ENCODE data around the gene SCN10A.
A peak's percentile ranks its signal among the peaks of the same experiment; 100 is the strongest.

Gene SCN10A

GRCh38 chr3:38720465-38720864 lies 95.6 kb downstream of the SCN10A start:
- DNase-seq (ENCODE audit: low spot score), result no peak

DNA sequence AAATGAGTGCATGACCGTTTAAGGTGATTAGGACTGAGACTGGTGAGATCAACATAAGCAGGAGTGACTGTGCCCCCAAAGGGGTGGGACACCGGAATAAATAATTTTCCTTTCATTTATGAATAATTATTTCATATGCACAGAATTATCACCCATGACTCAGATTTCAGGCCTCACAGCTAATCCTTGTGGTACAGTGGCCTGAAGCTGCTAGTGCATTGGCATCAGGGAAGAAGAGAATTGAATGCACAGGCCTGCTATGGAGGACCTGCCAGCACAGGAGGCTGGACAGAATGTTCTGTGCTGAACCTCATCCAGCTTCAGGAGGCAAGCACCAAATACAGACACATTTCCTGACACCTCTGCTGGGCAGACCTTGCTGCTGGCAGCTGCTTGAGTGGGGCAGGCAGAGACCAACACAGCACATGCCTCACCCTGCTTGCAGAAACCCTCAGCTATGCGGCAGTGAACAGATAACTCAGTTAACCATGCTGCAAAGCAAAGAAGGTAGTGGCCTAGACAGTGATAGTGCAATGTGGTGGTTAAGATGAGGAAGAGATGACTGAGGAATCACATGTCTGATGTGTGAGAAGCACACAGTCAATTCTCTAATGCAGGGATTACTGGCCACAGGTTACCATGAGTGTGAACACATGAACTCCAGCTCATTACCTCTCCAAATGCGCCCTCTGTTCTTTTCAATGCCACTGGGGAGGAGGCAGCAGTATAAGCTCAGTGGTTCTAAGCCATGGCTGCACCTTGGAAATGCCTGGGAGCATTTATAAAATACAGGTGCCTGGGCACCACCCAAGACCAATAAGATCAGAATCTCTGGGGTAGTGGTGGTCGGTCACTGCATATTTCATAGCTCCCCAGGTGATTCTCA lies 98.4 kb downstream of the SCN10A start:
- DNase-seq (ENCODE audit: low spot score), result no peak

DNA sequence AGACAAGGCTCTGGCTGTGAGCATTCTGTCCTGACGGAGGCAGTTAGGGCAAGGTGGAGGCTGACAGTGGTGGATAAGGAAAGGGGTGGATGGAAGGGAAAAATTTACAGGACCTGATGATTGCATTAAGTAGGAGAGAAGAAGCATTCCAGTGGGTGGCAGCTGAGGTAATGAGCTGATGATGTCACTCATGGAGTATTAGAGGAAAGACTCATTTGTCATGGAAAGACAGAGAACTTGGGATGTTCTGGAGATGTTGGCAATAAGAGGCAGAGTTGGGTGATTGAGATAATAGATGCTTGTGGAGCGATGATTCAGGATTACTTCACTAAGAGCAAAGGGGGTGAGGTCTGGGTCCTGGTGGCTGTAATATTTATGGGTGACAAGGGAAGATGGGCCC lies 102.9 kb downstream of the SCN10A start:
- DNase-seq (ENCODE audit: low spot score), result no peak

GRCh38 chr3:38711321-38711720 lies 104.7 kb downstream of the SCN10A start:
- no peak for DNase-seq (ENCODE audit: low spot score)

- DNase-seq (ENCODE audit: low spot score), result peak; percentile 9
These were observed 108.3 kb downstream of the SCN10A start for GRCh38 chr3:38707730-38708129.

GRCh38 chr3:38706961-38707360 lies 109.1 kb downstream of the SCN10A start:
- no peak for DNase-seq (ENCODE audit: low spot score)

GRCh38 chr3:38702231-38702630 lies 113.8 kb downstream of the SCN10A start:
- DNase-seq (ENCODE audit: low spot score), result no peak

- DNase-seq (ENCODE audit: low spot score), result no peak
These were observed 117.3 kb downstream of the SCN10A start for GRCh38 chr3:38698760-38699159.

DNA sequence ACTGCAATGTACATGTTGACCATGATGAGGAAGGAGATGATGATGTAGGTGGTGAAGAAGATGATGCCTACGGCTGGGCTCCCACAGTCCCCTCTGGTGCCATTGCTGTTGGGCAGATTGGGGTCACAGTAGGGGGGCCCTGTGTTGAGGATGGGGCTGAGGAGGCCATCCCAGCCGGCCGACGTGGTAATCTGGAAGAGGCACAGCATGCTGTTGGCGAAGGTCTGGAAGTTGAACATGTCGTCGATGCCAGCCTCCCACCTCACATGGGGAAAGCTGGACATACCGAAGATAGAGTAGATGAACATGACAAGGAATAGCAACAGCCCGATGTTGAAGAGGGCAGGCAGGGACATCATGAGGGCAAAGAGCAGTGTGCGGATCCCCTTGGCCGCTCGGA lies 118.0 kb downstream of the SCN10A start:
- no peak for DNase-seq (ENCODE audit: low spot score)

GRCh38 chr3:38696034-38696433 lies 120.0 kb downstream of the SCN10A start:
- DNase-seq (ENCODE audit: low spot score), result no peak

- no peak for DNase-seq (ENCODE audit: low spot score)
These were observed 125.8 kb downstream of the SCN10A start for GRCh38 chr3:38690185-38690584.

DNA sequence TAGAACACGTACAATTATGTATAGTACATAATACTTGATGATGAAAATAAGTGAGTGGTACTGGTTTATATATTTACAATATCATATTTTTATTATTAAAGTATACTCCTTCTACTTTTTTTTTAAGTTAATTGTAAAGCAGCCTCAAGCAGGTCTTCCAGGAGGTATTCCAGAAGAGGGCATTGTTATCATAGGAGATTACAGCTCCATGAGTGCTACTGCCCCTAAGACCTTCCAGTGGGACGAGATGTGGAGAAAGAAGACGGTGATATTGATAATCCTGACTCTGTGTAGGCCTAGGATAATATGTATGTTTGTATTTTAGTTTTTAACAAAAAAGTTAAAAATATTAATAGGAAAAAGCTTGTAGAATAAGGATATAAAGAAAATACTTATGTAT lies 126.2 kb downstream of the SCN10A start:
- no peak for DNase-seq (ENCODE audit: low spot score)

- no peak for DNase-seq (ENCODE audit: low spot score)
These were observed 126.7 kb downstream of the SCN10A start for GRCh38 chr3:38689346-38689745.

- no peak for DNase-seq (ENCODE audit: low spot score)
These were observed 128.7 kb downstream of the SCN10A start for GRCh38 chr3:38687321-38687720.

GRCh38 chr3:38684546-38684945 lies 131.5 kb downstream of the SCN10A start:
- DNase-seq (ENCODE audit: low spot score), result no peak

GRCh38 chr3:38669668-38670067 lies 146.3 kb downstream of the SCN10A start:
- DNase-seq (ENCODE audit: low spot score), result no peak

DNA sequence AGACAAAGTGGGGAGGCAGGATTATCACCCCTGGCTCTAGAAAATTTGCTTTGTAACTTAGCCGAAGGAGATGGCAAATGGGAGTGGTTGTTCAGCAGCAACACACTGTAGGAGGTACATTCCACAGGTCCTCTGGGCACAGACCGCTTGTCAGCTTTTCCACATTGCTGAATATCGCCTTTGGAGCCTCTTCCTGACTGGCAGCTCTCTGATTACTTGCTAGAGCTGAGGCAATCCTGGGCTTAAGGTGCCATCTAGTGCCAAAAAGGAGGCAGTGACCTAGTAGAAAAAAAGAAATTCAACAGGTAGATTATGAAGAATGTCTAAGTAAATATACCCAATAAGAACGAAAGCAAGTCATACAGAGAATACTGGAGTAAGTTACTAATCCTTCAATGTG lies 153.5 kb downstream of the SCN10A start:
- DNase-seq (ENCODE audit: low spot score), result peak; percentile 56

- DNase-seq (ENCODE audit: low spot score), result no peak
These were observed 157.2 kb downstream of the SCN10A start for GRCh38 chr3:38658841-38659240.

DNA sequence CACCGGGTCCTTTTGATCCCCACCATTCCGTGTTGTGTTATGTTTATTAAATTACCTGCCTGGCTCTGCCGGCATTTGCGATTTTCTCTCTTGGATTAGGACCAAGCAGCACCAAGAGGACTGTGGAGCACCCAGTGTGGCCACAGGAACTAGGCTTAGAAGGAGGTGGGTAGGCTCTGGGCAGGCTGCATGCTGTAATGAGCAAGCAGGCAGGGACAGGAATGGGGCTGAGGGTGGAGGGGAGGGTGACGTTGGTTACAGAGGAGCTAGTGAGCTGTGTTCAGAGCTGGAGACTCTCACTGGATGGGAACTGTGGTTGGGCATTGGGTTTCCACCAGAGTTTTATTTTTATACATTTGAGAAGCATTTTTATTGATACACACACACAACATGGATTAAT lies 158.6 kb downstream of the SCN10A start:
- no peak for DNase-seq (ENCODE audit: low spot score)

DNA sequence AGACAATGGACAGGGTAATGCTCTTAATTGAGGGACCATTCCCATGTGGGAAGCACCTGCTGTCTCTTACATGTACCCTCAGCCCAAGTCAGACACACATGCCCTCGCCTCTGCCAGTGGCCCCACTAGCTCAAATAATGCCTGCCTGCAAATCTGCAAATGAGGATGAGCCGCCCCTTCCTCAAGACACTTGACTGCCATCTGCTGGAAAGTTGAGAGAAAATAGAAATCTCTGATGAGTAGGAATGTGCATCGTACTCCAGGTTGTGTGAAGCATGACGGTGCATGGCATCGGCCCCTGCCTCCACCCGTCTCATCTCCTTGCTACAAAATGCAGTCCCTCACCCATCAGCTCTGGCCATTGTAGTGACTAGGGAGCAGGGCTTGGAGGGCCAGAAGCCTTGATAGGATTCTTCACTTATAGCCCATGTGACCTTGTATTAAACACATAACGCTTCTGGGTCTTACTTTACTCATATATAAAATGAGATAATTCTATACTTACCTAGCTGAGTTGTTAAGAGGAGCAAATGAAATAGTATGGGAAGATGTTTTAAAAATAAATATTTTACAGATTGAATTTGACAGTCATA lies 160.2 kb downstream of the SCN10A start:
- peak; percentile 74 for DNase-seq (ENCODE audit: low spot score)

DNA sequence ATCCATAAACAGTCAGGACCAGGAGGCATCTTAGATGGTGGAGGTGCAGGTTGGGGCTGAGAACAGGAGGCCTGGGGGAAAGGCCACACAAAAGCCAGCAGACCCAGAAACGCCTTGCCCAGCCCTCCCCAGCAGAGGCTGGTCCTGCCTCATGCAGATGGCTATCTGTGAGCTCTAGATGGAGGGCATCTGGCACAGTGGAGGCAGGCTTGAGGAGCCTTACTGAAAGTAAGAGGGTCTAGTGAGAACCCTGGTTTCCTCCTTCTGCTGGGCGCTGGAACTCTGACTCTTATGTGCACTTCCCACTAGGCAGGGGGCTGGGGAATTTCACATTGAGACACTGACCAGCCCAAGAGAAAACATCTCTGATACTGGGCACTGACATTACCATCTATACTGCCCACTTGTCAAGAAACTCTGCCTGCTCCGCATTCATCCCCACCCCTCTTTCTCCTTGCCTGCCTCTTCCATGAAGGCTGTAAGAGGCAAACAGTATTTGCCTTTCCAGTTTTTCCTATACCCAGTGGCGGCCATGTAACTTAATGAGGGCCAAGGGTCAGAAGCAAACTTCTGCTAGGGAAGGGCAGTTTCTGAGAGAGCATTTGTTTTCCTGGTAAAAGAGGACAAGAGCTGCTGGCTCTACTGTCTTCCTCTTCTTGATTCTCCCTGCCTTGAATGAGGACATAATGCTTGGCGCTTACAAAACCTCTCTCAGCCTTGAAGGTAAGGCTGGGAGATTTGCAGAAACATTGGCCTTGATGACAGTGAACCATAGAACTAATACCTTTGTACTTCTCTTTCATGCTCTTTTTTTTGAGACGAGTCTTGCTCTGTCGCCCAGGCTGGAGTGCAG lies 162.1 kb downstream of the SCN10A start:
- no peak for DNase-seq (ENCODE audit: low spot score)

DNA sequence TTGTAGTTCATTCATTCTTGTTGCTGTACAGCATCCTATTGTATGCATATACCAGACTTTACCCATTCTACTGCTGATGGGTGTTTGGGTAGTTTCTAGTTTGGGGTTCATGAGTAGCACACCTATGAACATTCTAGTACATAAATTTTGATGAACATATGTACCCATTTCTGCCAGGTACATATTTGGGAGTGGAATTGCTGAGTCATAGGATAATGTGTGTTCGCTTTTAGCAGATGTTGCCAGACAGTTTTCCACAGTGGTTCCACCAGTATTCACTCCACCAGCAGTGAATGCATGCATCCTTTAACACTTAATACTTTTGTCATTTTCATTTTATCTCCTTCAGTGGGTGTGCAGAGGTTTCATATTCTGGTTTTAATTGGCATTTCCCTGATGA lies 163.1 kb downstream of the SCN10A start:
- no peak for DNase-seq (ENCODE audit: low spot score)

All from NAMALWA (cell line).